Measurements from ENCODE around the gene MYO1D.

DNA sequence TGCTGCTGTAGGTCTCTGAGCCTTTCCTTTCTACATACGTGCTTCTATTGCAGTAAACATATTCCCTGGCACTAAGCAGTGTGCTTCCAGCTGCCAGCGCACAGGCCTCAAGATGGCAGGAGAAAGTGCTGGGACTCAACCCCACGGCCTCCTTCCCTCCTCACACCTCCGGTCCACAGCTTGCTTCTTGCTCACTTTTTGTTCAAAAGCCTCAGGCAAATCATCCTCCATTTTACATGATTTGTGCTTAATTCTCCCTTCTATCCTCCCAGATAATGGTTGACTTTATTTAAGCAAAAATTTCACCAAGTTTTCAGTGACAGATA, 384.7 kb downstream of the MYO1D start:
- TF ChIP-seq, protein P1, sequence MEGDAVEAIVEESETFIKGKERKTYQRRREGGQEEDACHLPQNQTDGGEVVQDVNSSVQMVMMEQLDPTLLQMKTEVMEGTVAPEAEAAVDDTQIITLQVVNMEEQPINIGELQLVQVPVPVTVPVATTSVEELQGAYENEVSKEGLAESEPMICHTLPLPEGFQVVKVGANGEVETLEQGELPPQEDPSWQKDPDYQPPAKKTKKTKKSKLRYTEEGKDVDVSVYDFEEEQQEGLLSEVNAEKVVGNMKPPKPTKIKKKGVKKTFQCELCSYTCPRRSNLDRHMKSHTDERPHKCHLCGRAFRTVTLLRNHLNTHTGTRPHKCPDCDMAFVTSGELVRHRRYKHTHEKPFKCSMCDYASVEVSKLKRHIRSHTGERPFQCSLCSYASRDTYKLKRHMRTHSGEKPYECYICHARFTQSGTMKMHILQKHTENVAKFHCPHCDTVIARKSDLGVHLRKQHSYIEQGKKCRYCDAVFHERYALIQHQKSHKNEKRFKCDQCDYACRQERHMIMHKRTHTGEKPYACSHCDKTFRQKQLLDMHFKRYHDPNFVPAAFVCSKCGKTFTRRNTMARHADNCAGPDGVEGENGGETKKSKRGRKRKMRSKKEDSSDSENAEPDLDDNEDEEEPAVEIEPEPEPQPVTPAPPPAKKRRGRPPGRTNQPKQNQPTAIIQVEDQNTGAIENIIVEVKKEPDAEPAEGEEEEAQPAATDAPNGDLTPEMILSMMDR (conservative IDR thresholded peaks at IDR 0.05; ENCODE audit: low read length), result no peak
- TF ChIP-seq EZH2phosphoT487 (IDR thresholded peaks at IDR 0.05; ENCODE audit: borderline replicate concordance, low read depth, low read length), result no peak
